RPMI8226 (cell line): Measurements from ENCODE around the gene GMDS.

Experiments
- DNase-seq: peaks from one replicate; pipeline ENCODE4 v3.0.0-alpha.2; 2015

Gene GMDS

DNA sequence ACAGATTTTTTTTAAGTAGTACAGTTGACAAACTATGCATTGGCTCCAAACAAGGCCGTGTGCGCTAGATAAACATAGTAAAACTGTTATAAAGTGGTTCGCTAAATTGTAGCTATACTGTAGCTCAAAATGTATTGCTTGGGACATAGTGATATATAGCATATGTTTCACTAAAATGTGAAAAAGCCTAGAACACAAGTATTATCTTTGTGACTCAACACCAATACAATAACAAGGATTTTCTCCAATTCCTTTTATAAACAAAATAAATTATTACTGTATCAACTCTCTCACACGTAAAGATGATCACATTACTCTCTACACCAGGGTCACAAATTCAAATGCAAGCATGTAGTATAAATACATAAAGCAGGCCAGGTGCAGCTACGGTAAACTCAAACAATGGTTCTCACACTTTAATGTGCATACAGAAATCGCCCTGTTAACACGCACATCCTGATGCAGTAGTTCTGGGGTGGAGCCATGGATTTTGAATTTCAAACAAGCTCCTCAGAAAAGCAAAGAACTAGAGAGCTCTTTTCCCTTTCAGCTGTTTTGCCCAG is 214.6 kb downstream of the GMDS start:
- DNase-seq, result no peak

DNA sequence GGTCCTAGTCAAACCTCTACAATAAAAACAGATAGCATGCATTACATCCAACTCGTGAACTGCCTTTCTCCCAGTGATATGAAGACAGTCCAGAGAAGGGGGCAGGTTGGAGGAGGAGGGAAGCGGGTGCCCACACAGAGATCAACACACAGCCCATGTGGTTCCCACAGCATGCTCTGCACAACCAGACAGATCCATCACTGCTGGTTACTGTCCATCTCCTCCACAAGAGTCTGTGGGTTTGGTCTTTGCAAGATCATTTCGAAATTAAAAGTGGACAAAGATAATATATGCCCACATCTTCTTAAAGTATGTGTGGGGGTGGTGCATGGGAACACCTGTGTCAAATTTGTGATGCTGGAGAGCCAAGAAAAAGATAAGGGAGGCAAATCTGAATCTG is 215.5 kb downstream of the GMDS start:
- no peak for DNase-seq

DNA sequence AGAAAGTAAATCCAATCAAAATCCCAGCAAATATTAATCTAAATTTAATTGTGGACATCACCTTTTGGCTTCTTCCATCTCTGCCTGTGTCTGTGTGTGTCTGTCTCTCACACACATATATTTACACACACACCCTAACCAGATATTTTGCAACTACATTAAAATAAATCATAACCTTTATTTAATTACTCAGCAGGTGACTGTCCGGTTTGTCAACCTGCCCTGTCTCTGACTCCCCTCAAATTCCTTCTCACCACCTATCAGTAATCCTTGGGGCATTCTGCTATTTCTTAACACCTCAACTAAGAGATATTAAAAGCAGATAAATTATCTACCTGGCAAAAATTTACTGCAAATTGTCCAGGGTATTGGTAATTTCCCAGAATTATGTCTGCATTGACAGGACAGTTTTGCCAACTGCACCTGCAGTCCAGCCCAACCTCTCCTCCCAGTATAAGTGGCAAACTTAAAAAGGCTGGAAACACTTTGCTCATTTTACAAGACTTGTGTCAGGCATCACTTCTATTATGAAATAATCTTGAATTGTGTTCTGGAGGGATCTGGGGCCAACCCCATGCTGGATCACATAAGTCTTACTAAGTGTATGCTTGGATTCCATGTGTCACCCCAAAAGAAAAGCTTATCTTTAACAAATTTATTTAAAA is 216.1 kb downstream of the GMDS start:
- DNase-seq, result no peak

DNA sequence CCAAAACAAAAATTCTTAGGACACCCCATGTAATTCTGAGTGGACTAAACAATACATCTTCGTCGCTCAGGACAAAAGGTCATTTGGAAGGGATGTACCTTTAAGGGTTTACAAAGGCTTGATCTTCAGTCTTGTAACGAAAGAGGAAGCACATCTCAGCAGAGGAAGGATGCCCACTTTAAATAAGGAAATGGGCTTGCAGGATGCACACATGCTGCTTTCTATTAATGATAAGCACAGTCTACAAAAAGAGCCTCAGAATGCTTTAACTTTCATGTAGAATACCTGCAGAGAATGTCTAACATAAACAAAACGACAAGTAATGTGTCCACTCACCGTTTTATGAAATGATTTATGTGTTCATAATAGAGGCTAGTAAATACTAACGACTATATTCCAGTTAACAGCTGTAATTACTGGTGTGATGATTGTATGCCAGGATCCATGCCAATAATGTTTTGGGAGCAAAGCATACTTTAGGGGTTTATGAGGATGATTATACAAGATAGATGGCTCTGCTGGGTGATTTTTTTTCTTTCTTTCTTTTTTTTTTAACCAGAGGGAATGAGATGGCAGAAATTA is 216.9 kb downstream of the GMDS start:
- DNase-seq, result no peak

DNA sequence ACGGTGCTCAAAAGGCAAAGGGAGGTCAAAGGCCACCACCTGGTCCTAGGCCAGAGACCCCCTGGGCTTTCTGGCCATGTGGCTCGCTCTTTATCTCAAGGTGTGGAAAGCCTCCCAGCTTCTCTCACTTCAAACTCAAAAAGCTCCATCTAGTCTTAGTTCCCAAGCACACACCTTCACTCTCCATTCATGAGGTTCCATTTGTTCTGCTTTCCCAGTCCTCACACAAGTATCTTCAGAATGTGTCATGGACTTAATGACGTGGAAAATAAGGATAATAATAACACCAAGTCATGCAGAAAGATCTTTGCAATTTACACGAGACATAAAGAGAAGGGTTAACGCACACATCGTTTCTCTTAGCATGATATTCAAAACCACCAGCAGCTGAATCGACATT is 219.3 kb downstream of the GMDS start:
- DNase-seq, result no peak

DNA sequence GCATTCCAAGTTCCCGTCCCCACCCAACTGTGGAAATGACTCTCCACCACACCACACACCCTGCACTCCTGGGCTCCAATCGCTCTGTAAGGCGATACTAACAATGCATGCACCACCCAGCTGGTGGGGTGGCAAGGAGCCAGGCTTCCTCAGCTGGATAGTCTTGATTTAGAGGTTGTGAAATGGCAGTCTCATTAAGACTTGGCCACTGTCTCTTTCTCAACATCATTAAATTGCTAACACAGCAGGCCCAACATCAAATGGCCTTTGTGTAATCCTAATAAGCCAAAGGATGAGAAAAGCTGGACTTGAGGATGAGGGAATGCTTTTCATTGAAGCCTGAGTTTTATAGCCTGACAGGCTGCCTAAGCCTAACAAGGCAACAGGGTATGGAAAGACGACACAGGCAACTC is 223.7 kb downstream of the GMDS start:
- peak; percentile 55 for DNase-seq

DNA sequence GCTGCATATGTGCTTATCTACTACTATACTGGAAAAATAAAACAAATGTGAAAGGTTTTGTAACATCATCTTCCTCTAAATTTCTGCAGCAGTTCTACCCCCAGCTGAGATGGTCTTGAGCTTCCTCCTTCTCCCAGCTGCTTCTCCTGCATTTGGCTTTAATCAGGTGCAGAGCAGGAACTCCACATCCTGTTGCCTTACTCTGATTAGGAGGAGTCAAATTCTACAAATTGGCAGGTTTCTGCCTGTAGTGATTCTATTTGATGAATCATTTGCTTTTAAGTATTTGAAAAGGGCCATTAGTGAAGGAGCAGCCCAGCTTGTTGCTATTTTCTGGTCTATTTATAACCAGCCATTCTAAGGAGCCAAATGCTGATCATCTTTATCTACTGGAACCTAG is 224.5 kb downstream of the GMDS start:
- no peak for DNase-seq

DNA sequence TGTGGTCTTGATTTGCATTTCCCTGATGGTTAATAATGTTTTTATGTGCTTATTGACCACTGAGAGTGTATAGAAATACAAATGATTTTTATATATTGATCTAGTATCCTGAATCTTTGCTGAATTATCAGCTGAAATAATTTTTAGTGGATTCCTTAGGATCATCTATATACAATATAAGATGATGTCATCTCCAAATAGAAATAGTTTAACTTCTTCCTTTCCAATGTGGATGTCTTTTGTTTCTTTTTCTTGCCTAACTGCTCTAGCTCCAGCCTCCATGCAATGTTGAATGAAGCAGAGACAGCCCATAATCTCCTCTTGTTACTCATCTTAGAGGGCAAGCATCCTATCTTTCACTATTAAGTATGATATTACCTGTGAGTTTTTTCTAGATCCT is 226.4 kb downstream of the GMDS start:
- no peak for DNase-seq

DNA sequence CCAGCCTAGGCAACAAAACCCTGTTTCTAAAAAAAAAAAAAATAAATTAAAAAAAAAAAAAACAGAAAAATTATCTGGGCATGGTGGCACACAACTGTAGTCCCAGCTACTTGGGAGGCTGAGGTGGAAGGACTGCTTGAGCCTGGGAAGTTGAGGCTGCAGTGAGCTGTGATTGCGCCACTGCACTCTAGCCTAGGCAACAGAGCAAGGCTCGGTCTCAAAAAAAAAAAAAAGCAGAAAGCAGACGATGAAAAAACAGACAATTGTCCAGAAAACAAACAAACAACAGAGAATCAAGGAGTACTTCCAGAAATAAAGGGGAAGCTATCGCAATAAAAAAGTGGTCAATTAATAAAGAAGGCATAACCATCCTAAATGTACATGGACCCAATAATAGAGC is 229.4 kb downstream of the GMDS start:
- DNase-seq, result no peak

DNA sequence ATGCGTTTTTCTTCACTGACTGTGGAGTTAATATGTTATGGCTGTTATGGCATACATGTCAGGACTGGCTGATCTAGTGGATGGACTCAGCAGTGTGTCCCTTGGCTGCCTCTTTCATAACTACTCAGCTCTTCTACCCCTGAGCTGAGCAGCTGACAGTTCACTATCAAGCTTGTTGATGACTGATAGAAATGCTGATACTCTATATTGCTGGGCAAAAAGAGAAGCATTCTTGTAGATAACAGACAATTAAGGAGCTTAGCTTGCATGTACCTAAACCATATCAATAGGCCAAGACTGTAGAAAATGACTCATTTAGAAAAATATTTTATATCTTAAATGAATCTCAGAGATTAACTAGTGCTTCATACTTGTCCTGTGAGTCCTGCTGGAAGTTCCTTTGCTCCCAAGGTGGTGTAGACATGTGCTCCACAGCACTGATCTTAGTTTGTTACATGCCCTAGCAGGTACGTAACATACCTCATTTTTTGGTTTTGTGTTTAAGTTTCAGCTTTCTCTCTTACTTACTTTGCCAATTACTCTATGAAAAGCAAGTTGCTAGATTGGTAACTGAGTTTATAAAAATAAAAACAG is 236.9 kb downstream of the GMDS start:
- DNase-seq, result no peak

DNA sequence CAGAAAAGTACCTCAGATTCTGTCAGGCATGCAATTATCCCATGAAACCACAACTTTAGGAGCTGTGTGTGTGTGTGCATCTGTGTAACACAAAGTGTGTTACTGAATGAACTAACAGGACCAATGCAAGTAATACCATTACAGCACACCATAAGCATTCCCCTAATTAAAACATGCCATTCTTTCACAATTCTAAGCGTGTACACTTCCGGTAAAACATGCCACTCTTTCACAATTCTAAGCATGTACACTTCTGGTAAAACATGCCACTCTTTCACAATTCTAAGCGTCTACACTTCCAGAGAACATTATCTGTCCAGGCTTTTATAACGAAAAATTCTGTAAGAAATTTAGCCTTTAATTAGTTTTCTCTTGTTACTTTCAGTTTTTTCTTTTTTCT is 238.2 kb downstream of the GMDS start:
- DNase-seq, result no peak

DNA sequence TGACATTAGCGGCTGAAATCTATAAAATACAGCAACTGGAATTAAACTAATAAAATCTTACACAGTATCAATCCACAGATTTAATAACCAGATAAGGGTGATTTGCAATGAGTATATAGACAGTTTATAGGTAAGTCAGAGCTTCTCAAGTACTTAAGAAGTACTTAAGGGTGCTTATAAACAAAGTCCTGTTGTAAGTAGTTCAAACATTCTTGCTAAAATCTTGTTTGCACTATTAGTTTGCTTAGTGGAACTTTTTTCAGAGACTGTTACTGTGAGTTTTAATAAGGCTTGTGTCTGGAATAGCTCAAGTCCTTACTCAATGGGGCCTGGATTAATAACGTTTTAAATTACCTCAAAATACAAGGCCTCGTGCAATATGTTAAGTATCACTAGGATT is 240.5 kb downstream of the GMDS start:
- no peak for DNase-seq

DNA sequence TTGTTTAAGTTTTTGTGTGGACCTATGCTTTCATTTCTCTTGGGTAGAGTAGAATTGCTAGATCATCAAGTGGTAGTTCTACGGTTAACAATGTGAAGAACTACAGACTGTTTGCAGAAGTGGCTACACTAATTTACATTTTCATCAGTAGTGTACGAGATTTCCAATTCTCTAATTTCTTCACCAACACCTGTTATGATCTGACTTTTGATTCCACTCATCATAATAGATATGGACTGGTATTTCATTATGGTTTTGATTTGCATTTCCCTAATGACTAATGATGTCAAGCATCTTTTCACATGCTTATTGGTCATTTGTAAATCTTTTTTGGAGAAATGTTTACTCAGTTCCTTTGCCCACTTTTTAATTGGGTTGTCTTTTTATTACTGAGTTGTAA is 244.4 kb downstream of the GMDS start:
- no peak for DNase-seq

DNA sequence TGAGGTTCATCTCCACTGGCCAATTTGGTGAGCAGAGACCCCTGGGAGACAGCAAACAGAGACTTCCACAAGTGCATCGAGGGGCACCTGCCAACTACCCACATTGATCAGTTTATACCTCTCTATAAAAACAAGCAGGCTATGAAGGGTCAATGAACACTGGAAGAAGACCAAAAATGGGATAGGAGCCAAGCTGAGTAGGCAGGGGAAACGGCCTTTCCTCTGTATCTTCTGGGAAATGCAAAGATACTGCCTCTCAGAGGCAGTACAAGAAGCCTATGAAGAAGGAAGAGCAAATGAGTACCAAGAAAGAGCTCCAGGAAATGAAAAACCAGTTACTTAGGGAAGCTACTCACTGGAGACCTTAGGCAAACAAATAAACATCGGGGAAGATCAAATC is 247.7 kb downstream of the GMDS start:
- no peak for DNase-seq

DNA sequence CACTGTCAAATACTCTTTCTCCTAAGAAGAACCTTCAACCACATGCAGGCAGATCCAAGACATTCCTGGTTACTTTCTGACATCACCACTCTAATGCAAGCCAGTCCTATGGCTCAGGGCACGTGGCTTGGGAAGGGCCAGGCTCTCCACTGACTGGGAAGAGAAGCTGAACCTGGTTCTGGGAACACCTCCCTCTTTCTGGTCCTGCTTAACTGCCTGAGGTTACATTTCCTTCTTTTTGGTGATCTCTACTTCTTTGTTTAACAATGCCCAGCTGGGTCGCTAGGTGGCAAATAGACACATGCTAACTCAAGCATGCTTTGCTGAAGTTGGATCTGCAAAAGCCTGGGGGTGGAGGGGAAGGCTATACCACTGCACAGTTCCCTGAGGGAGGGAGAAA is 249.8 kb downstream of the GMDS start:
- DNase-seq, result no peak

DNA sequence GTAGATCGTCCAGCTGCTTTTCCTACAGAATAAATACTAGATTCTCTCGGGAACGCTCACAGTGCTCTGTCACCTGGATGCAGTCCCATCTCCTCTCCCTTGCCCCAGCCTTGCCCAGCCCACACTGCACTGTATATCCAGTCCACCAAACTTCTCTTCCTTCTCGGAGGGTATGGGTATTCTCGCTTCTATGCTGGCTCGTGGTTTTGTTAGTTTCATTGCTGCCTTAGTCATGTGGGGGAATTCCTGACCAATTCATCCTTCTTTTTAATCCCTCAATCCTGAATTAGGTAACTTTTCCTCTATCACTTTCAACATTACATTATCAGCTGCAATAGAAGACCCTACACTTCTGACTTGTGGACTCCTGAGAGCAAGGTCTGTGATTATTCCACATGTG is 252.4 kb downstream of the GMDS start:
- DNase-seq, result no peak

DNA sequence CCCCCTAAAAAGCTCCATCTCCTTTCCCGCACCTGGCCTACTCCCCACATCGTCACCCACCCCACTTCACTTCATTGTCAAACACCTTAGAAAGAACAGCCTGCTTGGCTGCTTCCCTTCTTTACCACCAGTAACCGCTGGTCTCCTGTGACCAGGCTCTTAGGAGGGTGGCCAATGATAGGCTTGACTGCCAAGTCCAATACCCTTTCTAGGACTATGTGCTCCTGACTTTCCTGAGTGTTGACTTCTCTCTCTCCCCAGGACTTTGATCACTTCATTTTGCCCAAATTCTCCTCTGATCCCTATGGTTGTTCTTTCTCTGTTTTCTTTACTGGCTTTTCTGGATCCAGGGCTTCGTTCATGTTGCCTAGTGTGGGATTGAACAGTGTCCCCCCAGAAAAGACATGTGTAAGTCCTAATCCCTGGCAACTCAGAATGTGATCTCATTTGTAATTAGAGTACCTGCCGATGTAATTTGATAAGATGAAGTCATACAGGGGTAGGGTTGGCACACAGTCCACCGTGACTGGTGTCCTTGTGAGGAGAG is 254.0 kb downstream of the GMDS start:
- DNase-seq, result no peak

DNA sequence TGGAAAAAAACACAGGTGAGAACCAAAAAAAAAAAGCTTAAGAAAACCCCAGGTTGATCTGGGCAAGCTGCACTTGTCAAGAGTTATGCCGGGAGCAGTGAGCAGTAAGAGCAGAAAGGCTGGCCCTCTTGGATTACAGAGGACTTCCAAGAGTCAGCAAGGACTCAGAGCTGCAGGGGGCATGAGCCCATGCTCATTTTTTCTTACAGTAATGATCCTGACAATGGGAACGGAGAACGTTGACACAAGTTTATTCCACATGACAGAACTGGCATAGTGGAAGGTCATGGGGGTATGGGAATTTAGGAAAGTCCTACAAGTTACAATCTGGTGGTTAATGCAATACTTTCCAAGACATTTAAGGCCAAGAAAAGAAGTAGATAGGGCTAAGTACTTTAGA is 256.6 kb downstream of the GMDS start:
- DNase-seq, result no peak

DNA sequence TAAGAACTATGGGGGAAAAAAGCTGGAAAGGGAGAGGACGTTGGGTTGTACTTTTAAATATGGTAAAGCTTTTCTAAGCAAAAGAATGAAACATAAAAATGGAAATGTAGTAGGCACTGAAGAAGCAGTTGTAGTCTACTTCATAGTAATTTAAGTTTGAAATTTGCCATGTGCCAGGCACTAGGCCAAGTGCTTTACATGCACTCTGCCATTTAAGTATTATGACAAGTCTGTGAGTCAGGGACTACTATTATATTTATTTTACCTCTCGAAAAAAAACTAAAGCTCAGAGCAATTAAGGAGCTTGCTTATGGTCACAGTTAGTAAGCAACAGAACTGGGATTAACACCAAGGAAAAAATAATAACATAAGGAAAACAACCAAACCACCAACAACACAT is 257.8 kb downstream of the GMDS start:
- no peak for DNase-seq

DNA sequence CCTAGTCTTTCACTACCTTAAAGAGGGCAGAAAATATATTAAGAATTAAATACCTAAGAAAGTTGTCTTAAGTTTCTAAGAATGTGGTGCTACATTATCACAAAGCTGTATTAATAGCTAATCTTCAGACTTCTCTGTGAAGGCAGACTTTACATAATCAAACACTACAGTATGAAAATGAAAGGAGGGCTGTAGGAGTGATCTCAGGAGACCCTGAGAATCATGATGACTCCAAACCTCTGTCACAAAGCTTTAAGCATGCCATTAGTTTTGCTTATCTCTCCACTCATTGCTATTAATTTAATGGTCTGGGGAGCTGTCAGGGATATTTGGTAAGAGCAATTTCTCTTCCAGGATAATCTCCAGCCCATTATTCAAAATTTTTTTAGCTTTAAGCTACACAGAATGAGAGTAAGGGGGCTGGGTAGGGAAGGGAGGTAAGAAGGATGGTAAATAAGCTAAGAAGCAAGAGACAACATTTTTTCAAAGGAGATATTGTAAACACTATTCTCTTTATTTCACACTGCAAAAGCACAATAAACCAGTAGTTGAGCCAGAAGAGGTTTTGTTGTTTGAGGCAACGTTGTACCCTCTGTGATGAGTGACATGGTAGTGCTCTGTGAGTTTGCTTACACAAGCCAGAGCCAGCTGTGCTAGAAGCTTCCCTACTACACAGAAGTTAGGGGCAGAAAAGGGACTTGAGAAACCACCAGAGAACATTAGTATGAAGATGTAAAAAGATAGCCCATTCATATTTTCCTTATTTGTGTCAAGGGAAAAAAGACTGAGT is 258.8 kb downstream of the GMDS start:
- no peak for DNase-seq

DNA sequence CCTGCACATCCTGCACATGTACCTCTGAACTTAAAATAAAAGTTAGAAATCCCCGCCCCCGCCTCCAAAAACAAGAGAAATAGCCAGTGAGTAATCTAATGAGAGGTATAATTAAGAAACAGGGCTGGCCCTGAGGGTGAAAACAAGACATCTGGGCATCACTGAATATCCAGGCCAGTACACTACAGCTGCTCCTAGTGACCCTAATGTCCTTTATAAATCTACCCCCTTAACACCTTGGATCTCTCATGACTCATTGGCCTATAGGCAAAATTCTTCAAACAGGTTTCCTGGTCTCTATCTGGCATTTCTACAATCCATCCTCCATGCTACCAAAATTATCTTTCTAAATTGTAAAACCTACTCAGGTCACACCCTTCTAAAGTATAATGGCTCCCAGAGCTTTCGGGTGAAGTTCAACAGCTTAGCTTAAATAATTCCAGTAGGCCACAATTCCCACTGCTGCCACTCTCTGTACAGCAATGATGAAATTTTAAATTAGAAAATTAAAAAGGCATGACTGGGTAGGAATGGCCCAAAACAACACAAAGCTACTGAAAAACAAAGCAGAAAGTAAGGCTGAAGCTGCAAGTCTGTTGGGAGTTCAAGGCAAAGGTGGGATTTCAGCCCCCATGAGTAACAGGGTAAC is 260.9 kb downstream of the GMDS start:
- no peak for DNase-seq

DNA sequence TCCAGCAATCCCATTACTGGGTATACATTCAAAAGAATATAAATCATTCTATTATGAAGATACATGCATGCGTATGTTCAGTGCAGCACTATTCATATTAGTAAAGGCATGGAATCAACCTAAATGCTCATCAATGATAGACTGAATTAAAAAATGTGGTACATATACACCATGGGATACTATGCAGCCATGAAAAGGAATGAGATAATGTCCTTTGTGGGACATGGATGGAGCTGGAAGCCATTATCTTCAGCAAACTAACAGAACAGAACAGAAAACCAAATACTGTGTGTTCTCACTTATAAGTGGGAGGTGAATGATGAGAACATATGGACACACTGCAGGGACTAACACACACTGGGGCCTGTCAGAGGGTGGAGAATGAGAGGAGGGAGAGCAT is 261.6 kb downstream of the GMDS start:
- no peak for DNase-seq

DNA sequence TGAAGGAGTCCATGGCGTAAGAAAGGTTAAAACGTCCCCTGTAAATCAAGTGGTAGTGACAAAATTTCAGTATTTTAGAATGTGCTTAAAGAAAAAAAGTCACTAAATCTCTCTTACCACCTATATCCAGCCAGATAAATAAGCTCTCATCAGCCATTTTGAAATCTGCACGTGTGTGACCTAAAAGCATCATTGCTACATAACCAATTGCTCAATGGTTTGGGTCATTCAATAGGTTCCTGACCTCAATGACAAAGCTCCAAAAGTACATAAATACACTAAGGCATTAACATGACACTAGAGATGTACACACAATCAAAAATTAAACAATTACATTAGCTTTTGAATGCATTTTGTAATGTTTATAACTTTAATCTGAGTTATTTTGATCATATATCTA is 272.4 kb downstream of the GMDS start:
- no peak for DNase-seq
